Activated naive CD8-positive, alpha-beta T cell treated with anti-CD3 and anti-CD28 coated beads, Interleukin-2, amount 10 ng/mL, durations not matched to agents 7 days and 5 days (primary cell): ENCODE measurements around the gene LRRK1. TPM values are rescaled to one million over a fixed set of nuclear protein-coding genes. Genes with fewer than 3 reads are reported as not detected.
"Not testable (repeated sequence)": the region's sequence is repeated elsewhere in the genome, so short reads cannot be mapped to it uniquely, and the experiment has no call there.

Experiments used
- ATAC-seq: fragments of 150-1000 bp; cut with Tn5 transposase; one replicate; pipeline ENCODE4 v1.10.0; 2021; ENCODE audit warnings: low read depth, moderate library complexity
- POLR2A ChIA-PET: fragments of 350-600 bp; sonication (Branson Sonifier 250); formaldehyde crosslinking; loops from one replicate; lab custom pipeline; 2021; ENCODE audit warnings: antibody characterized with exemption; lab: Charles Lee
- DNase-seq: peaks from one replicate; pipeline ENCODE4 v3.0.0; 2021
- H3K27ac Mint-ChIP-seq: one replicate; pipeline ENCODE4 v1.8.0; 2022; ENCODE audit warnings: mild to moderate bottlenecking, mixed read lengths
- H3K27me3 Mint-ChIP-seq: one replicate; pipeline ENCODE4 v1.8.0; 2022; ENCODE audit warnings: mild to moderate bottlenecking, moderate library complexity, mixed read lengths
- H3K36me3 Mint-ChIP-seq: one replicate; pipeline ENCODE4 v1.8.0; 2021; ENCODE audit warnings: mild to moderate bottlenecking, mixed read lengths
- H3K4me1 Mint-ChIP-seq: one replicate; pipeline ENCODE4 v1.8.0; 2021; ENCODE audit warnings: mixed read lengths
- H3K4me3 Mint-ChIP-seq: one replicate; pipeline ENCODE4 v1.8.0; 2022; ENCODE audit warnings: mild to moderate bottlenecking, moderate library complexity, mixed read lengths
- H3K9me3 Mint-ChIP-seq: one replicate; pipeline ENCODE4 v1.8.0; 2021; ENCODE audit warnings: mixed read lengths
- total RNA-seq, 2 experiments: library from RNA; stranded (reverse); gene quantifications; one replicate each; pipeline ENCODE4 v1.2.3, GENCODE V29; 2021

Gene LRRK1
- total RNA-seq, 2 experiments from 2014 or later, result 0.48 to 0.97 TPM

- peaks cover 21% of the 10 kb centered on the region for H3K4me1 Mint-ChIP-seq
Observed at GRCh38 chr15:101089579-101090427, 170.6 kb downstream of the LRRK1 start.

GRCh38 chr15:101090428-101090790 is 171.3 kb downstream of the LRRK1 start:
- ATAC-seq (peak; percentile 37), DNase-seq (peak; percentile 47)
- Mint-ChIP-seq H3K27ac (peak overlapping the region; percentile 56), H3K9me3 (peaks cover 6% of the 10 kb centered on the region), H3K27me3 (peaks cover 4% of the 10 kb centered on the region), H3K36me3 (peaks cover 8% of the 10 kb centered on the region), H3K4me1 (peaks cover 21% of the 10 kb centered on the region), H3K4me3 (no peak overlapping the region)
- POLR2A ChIA-PET, result interaction anchor here (0.6 to 1.4 kb wide), 5 partner anchors 32 to 161 kb away, joined by 3 to 8 read pairs (median 4); partner anchors contain the start of gene CHSY1

More at GRCh38 chr15:101089579-101090427, 170.6 kb downstream of the LRRK1 start:
- Mint-ChIP-seq H3K27me3 (peaks cover 1% of the 10 kb centered on the region), H3K9me3 (peaks cover 6% of the 10 kb centered on the region), H3K27ac (peak overlapping the region; percentile 63), H3K36me3 (peaks cover 8% of the 10 kb centered on the region), H3K4me3 (no peak overlapping the region)
- ATAC-seq (no peak), DNase-seq (no peak)
- POLR2A ChIA-PET, result interaction anchor here (1.2 to 1.4 kb wide), 2 partner anchors 37 to 162 kb away, joined by 4 to 8 read pairs; partner anchors contain the start of gene CHSY1

- H3K4me3 Mint-ChIP-seq, result no peak overlapping the region
- POLR2A ChIA-PET, result interaction anchor here (0.6 to 1.0 kb wide), 3 partner anchors 31 to 90 kb away, joined by 3 to 5 read pairs (median 3); no protein-coding TSS in a partner anchor
- ATAC-seq, result no peak
- DNase-seq, result no peak
- peaks cover 8% of the 10 kb centered on the region for H3K36me3 Mint-ChIP-seq
- H3K27ac Mint-ChIP-seq, result peak overlapping the region; percentile 56
- H3K27me3 Mint-ChIP-seq, result peaks cover 10% of the 10 kb centered on the region
- H3K4me1 Mint-ChIP-seq, result peaks cover 21% of the 10 kb centered on the region
- peaks cover 10% of the 10 kb centered on the region for H3K9me3 Mint-ChIP-seq
Observed at GRCh38 chr15:101091080-101092017, 172.2 kb downstream of the LRRK1 start.

DNA sequence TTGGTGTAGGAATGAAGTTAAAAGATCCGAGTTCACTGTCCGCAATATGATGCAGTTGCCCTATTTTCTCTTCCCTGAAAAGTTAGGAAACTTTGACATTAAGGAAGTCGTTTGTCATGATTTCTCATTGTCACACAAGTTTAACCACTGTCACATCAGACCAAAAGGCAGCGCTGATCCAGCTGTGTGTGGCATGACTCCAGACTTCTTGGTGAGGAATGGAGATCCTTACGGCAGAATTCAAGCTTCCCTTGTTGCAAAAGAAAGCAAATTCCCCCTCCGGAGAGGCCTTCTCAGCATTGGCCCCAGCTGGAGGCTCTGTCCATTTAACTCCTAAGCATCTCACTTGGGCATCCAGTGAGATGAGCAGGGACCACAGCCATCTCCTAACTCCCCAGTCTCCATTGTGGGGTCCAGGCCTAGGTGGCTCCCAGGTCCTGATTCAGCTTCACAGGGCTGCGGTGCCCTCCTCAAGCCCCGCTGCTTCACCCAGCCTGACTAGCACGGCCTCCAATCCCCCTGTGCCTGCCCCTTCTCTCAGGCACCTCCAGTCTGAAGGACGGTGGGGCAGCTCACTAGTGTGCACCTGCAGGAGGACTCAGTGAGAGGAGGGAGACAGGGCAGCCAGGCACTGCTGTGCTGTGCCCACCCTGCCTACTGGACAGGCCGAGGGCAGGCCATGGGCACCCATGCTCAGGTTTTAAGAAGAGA is 173.2 kb downstream of the LRRK1 start:
- POLR2A ChIA-PET, result interaction anchor here (2.0 kb wide), 1 partner anchor 160 kb away, joined by 6 read pairs; the partner anchor contains the start of gene CHSY1
- peaks cover 24% of the 10 kb centered on the region for H3K4me1 Mint-ChIP-seq
- H3K9me3 Mint-ChIP-seq, result peaks cover 10% of the 10 kb centered on the region
- ATAC-seq (no peak), DNase-seq (no peak)
- H3K27ac Mint-ChIP-seq, result no peak overlapping the region
- H3K4me3 Mint-ChIP-seq, result no peak overlapping the region
- peaks cover 10% of the 10 kb centered on the region for H3K36me3 Mint-ChIP-seq
- H3K27me3 Mint-ChIP-seq, result peaks cover 13% of the 10 kb centered on the region

DNA sequence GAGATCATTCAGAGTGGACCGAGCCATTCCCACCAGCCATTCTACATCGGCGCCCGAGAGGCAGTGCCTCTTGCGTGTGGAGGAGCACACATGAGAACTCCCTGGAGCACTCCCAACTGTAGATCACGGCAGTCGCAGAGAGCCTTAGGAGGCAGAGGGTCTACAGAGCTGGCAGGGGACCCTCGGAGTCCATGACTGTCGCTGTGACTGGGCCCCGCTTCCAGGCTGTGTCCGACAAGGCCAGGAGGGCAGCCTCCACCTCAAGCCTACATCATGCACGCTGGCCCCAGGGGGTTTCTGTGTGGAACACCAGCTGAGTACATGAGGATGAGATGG is 173.7 kb downstream of the LRRK1 start:
- H3K27me3 Mint-ChIP-seq, result peaks cover 13% of the 10 kb centered on the region
- POLR2A ChIA-PET, result interaction anchor here (2.0 kb wide), 1 partner anchor 159 kb away, joined by 6 read pairs; the partner anchor contains the start of gene CHSY1

DNA sequence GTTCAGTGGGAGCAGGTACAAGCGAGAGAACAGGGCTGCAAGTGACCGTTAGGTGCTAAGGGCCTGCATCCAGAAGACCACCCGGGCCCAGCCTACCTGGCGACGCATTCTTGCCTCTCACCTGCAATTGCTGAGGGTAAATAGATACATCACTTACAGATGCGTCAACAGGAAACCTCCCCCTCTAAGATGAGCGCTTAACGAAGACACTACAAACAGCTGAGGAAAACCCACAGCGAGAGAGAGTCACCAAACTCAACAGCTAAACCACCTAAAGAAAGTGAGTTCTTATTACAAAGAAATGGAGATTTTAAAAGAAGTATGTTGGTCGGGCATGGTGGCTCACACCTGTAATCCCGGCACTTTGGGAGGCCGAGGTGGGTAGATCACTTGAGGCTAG is 174.8 kb downstream of the LRRK1 start:
- Mint-ChIP-seq H3K36me3 (peaks cover 10% of the 10 kb centered on the region), H3K27ac (no peak overlapping the region), H3K4me1 (peaks cover 26% of the 10 kb centered on the region), H3K9me3 (peaks cover 10% of the 10 kb centered on the region), H3K4me3 (peak overlapping the region; percentile 1), H3K27me3 (peaks cover 13% of the 10 kb centered on the region)
- POLR2A ChIA-PET, result interaction anchor here (1.0 to 2.0 kb wide), 2 partner anchors 34 to 158 kb away, joined by 3 to 6 read pairs; partner anchors contain the start of gene CHSY1
- DNase-seq, result no peak
- ATAC-seq, result peak; percentile 77

More for the DNA sequence above, 173.7 kb downstream of the LRRK1 start:
- DNase-seq (no peak), ATAC-seq (no peak)
- H3K27ac Mint-ChIP-seq, result no peak overlapping the region
- H3K4me3 Mint-ChIP-seq, result no peak overlapping the region
- peaks cover 24% of the 10 kb centered on the region for H3K4me1 Mint-ChIP-seq
- H3K9me3 Mint-ChIP-seq, result peaks cover 10% of the 10 kb centered on the region
- H3K36me3 Mint-ChIP-seq, result peaks cover 10% of the 10 kb centered on the region

DNA sequence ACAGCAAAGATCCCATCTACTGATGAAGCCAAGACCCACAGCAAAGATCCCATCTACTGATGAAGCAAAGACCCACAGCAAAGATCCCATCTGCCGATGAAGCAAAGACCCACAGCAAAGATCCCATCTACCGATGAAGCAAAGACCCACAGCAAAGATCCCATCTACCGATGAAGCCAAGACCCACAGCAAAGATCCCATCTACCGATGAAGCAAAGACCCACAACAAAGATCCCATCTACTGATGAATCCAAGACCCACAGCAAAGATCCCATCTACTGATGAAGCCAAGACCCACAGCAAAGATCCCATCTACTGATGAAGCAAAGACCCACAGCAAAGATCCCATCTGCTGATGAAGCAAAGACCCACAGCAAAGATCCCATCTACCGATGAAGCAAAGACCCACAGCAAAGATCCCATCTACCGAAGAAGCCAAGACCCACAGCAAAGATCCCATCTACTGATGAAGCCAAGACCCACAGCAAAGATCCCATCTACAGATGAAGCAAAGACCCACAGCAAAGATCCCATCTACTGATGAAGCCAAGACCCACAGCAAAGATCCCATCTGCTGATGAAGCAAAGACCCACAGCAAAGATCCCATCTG is 176.7 kb downstream of the LRRK1 start:
- H3K9me3 Mint-ChIP-seq, H3K4me3 Mint-ChIP-seq, DNase-seq, ATAC-seq, H3K36me3 Mint-ChIP-seq, POLR2A ChIA-PET, H3K27ac Mint-ChIP-seq: not testable (repeated sequence)
- H3K27me3 Mint-ChIP-seq, result peaks cover 13% of the 10 kb centered on the region
- peaks cover 14% of the 10 kb centered on the region for H3K4me1 Mint-ChIP-seq

GRCh38 chr15:101097111-101097510 is 178.0 kb downstream of the LRRK1 start:
- H3K36me3 Mint-ChIP-seq, result peaks cover 5% of the 10 kb centered on the region
- H3K9me3 Mint-ChIP-seq, result peaks cover 11% of the 10 kb centered on the region
- DNase-seq (no peak), ATAC-seq (no peak)
- POLR2A ChIA-PET, result no interaction called here
- no peak overlapping the region for H3K27ac Mint-ChIP-seq
- H3K27me3 Mint-ChIP-seq, result peaks cover 13% of the 10 kb centered on the region
- no peak overlapping the region for H3K4me3 Mint-ChIP-seq
- H3K4me1 Mint-ChIP-seq, result peaks cover 14% of the 10 kb centered on the region

DNA sequence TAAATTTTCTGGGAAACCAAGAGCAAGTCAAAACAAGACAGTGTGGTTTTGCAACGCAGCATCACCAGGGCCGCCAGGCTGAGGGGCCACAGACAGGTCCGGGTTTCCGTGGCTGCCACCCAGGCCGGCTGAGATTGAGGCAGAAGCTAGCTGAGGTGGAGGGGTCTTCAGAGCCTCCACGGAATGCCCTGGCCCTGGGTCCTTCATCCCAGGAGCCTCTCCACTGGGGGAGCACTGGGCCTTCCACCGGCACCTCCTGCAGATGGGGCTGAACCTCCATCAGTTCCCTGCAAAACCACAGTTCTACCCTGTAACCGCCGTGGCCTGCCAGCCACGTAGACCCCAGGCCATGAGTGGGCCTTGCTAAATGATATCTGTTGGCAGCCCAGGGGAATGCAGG is 180.0 kb downstream of the LRRK1 start:
- peaks cover 13% of the 10 kb centered on the region for H3K27me3 Mint-ChIP-seq
- H3K9me3 Mint-ChIP-seq, result peaks cover 11% of the 10 kb centered on the region
- H3K4me3 Mint-ChIP-seq, result no peak overlapping the region
- POLR2A ChIA-PET, result interaction anchor here (1.1 kb wide), 1 partner anchor 190 kb away, joined by 3 read pairs; no protein-coding TSS in a partner anchor
- H3K36me3 Mint-ChIP-seq, result peaks cover 5% of the 10 kb centered on the region
- H3K4me1 Mint-ChIP-seq, result peaks cover 7% of the 10 kb centered on the region
- ATAC-seq, result peak; percentile 42
- H3K27ac Mint-ChIP-seq, result no peak overlapping the region
- DNase-seq, result no peak

- Mint-ChIP-seq H3K27me3 (peaks cover 14% of the 10 kb centered on the region), H3K9me3 (peaks cover 8% of the 10 kb centered on the region), H3K4me1 (peaks cover 6% of the 10 kb centered on the region), H3K36me3 (peaks cover 2% of the 10 kb centered on the region), H3K4me3 (no peak overlapping the region), H3K27ac (no peak overlapping the region)
- no peak for DNase-seq
- POLR2A ChIA-PET, result interaction anchor here (1.1 kb wide), 1 partner anchor 189 kb away, joined by 3 read pairs; no protein-coding TSS in a partner anchor
- no peak for ATAC-seq
Observed at GRCh38 chr15:101100118-101100517, 181.0 kb downstream of the LRRK1 start.

GRCh38 chr15:101100593-101101442 is 181.7 kb downstream of the LRRK1 start:
- Mint-ChIP-seq H3K27ac (no peak overlapping the region), H3K4me1 (peaks cover 6% of the 10 kb centered on the region), H3K9me3 (peaks cover 7% of the 10 kb centered on the region), H3K36me3 (peaks cover 2% of the 10 kb centered on the region), H3K27me3 (peaks cover 7% of the 10 kb centered on the region), H3K4me3 (no peak overlapping the region)
- DNase-seq, result no peak
- no peak for ATAC-seq
- POLR2A ChIA-PET, result interaction anchor here (1.1 kb wide), 1 partner anchor 189 kb away, joined by 3 read pairs; no protein-coding TSS in a partner anchor
